IPS-15b (cell line): ENCODE results near the gene SMCO4.

Experiments used
- H3K27me3 ChIP-seq: one replicate; pipeline ENCODE4 v1.6.1; 2013; ENCODE audit warnings: low read length; ENCODE audit not compliant: control insufficient read depth, insufficient read depth
- H3K36me3 ChIP-seq: one replicate; pipeline ENCODE4 v1.6.1; 2013; ENCODE audit warnings: low read length; ENCODE audit not compliant: control insufficient read depth, insufficient read depth
- H3K4me1 ChIP-seq: one replicate; pipeline ENCODE4 v1.6.1; 2013; ENCODE audit warnings: mild to moderate bottlenecking, low read length; ENCODE audit not compliant: control insufficient read depth, insufficient read depth
- H3K4me3 ChIP-seq: one replicate; pipeline ENCODE4 v1.5.1; 2013; ENCODE audit warnings: low read depth, low read length
- H3K9ac ChIP-seq: one replicate; pipeline ENCODE4 v1.6.1; 2013; ENCODE audit warnings: low read depth, mild to moderate bottlenecking, low read length
- H3K9me3 ChIP-seq: one replicate; pipeline ENCODE4 v1.6.1; 2013; ENCODE audit warnings: mild to moderate bottlenecking, low read length; ENCODE audit not compliant: control insufficient read depth, insufficient read depth

SMCO4 gene

DNA sequence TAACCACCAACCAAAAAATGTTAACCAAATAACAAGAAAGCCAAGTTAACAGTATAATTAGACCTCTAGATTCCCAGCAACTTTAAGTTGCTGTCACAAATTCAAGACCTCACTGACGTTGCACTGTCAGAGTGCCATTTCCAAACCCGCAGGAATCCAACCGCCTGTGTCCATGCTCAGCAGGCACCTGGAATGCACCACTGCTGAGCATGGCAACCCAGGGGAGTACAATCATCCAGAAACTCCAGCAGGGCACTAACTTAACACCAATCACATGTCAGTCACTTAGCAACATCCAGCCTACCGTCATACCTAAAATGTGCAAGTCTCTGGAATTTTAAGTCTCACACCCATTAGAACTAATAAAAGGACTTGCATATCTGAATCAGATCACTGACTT lies 48.8 kb downstream of the SMCO4 start:
- Histone ChIP-seq H3K27me3 (no peaks in the 10 kb centered on the region), H3K9ac (no peak overlapping the region), H3K4me3 (no peak overlapping the region), H3K36me3 (no peaks in the 10 kb centered on the region), H3K4me1 (peaks cover 38% of the 10 kb centered on the region), H3K9me3 (no peaks in the 10 kb centered on the region)

DNA sequence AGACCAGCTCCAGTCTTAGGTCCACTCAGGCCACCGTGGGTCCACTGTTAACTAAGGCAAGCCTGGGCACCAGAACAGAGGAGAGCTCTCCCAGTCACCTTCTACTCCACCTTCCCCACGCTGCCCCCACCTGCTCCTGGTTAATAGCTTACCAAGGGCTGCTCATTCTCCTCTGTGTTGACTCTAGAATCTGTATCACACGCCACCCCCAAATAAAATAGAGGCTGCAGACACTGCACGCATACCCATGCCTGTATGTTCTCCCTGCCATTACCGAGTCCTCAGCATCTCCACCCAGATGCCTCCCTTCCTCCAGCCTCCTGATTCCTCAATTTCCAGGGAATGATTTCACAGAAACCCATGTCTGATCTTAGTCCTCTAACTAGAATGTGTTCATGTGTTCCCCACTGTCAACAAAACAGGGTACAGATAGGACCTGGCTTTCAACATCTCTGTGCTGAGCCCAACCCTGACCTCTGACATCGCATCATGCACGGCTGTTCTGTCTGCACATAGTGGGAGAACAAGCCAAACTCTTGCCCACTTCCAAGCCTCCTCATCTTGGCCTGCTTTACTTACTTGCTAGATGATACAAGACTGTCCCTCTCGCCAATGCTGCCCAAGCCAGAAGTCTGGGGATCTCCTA lies 49.8 kb downstream of the SMCO4 start:
- Histone ChIP-seq H3K36me3 (no peaks in the 10 kb centered on the region), H3K9ac (no peak overlapping the region), H3K4me1 (peaks cover 39% of the 10 kb centered on the region), H3K4me3 (no peak overlapping the region), H3K27me3 (no peaks in the 10 kb centered on the region), H3K9me3 (no peaks in the 10 kb centered on the region)

DNA sequence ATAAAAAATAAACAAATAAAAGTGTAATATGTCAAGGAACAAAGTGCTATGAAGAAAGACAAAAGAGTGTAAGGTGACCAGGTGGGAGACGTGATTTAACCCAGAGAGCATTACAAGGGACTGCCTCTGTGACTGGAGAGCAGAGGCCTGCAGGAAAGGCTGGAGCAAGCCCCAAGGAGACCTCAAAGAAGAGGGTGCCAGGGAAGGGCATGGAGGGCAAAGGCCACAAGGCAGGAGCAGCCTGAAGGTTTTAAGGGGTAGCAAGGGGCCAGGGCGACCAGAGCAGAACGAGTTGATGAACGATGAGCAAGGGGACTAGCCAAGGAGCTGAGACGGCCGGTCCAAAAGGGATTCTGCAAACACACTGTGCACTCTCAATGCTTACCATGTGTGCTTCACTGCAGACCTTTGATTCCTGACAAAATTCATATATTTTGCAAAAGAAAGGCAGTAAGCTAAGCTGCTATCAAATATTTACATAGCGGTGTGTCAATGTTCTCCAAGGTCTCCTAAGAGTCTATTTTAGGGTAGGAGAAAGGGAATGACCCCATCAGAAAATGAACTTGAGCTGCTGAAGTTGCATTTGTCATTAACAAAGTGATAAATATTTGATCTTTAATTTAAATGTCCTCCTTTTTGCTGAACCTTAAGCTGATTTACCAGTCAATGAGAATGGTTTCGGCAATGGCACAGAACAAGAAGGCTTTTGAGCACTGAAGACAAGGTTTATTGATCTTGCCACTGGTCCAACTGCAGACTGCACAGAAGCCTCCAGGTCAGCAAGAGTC lies 50.5 kb downstream of the SMCO4 start:
- Histone ChIP-seq H3K27me3 (no peaks in the 10 kb centered on the region), H3K36me3 (no peaks in the 10 kb centered on the region), H3K4me1 (peaks cover 33% of the 10 kb centered on the region), H3K9ac (no peak overlapping the region), H3K9me3 (no peaks in the 10 kb centered on the region), H3K4me3 (no peak overlapping the region)

DNA sequence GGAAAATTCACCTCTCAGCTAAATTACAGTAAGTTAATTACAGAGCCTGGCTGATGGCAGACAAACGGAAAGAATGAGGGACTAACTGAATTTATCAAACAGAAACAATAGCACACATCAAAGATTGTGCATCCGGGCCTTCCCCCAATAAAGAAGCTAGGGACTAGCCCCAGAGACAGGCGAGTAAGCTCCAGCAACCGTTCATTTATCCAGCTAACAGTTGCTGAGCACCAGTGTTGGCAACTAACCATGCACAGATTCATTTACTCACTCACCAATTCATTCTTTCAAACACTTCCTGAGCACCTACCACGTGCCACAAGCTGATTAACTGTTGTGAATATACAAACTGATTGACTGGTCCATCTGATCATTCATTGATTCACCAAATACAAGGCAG lies 51.2 kb downstream of the SMCO4 start:
- Histone ChIP-seq H3K4me3 (no peak overlapping the region), H3K4me1 (peaks cover 31% of the 10 kb centered on the region), H3K9ac (no peak overlapping the region), H3K27me3 (no peaks in the 10 kb centered on the region), H3K9me3 (no peaks in the 10 kb centered on the region), H3K36me3 (no peaks in the 10 kb centered on the region)

DNA sequence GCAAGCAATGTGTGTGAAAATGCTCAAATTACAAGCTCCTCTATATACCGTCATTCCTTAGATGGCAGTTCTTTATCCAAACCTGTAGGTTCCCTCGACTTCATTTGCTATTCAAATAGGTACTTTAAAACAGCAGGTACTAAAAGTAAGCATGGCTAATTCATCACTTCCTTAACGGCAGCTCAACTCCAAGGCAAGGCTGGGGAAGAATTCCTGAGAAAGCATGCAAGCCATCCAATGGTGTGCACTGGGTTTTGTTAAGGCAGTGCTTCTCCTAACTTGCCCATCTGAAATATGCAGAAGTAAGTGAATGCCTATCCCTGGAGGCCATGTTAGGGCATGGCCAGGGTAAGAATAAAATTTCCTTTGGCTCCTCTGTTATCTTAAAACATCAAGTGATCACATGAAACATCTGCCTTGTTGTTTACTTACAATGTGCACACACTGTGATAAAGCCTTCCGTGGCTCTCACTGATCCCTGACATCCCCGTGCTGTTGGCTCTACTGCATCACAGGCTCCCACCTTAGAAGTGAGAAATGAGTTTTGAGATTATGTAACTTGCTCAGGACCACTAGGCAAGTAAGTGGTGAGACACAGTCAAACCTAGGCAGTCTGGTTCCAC lies 52.1 kb downstream of the SMCO4 start:
- peak overlapping the region; percentile 27 for H3K9ac ChIP-seq
- H3K9me3 ChIP-seq: no peaks in the 10 kb centered on the region
- H3K4me1 ChIP-seq: peaks cover 31% of the 10 kb centered on the region
- H3K4me3 ChIP-seq: no peak overlapping the region
- H3K36me3 ChIP-seq: no peaks in the 10 kb centered on the region
- no peaks in the 10 kb centered on the region for H3K27me3 ChIP-seq

DNA sequence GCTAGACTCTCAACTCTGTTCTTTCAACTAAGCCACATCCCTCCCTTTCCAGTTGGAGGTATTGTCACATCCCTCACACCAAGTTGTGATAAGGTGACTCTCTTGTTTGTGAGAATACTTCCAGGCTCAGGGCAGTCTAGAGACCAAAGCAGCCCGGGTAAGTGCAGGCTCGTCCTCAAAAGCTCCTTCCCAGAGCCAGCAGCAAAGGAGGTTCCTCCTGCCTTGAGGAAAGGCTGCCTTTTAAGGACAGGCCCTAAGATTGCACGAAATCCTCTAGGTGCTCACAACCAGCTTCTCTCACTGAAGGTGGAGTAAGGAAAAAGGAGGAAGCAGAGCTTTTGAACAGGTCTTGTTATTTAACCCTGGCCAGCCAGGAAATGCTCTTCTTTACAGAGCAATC lies 53.4 kb downstream of the SMCO4 start:
- peaks cover 31% of the 10 kb centered on the region for H3K4me1 ChIP-seq
- no peak overlapping the region for H3K9ac ChIP-seq
- no peaks in the 10 kb centered on the region for H3K36me3 ChIP-seq
- H3K4me3 ChIP-seq: no peak overlapping the region
- H3K27me3 ChIP-seq: no peaks in the 10 kb centered on the region
- H3K9me3 ChIP-seq: no peaks in the 10 kb centered on the region

DNA sequence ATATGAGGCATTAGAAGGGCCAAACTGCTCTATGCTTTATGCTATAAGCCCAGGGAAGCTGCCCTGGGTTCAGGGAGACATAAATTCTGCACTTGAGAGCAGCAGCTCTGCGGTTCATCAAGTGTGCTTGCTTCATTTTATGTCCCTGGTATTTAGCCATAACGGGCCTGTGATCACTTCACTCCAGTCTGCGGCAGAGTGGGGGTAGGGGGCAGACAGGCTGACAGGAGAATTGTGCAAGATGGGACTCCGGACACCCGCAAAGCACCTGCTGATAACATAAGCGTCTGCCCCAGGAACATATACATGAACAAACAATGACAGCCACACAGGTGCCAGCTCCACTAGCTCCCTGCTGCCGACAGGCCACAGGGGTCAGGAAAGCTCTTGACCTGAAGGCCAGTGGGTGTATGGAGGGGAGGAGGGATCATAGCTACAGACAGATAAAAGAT lies 56.1 kb downstream of the SMCO4 start:
- Histone ChIP-seq H3K9me3 (no peaks in the 10 kb centered on the region), H3K9ac (no peak overlapping the region), H3K36me3 (no peaks in the 10 kb centered on the region), H3K4me3 (no peak overlapping the region), H3K4me1 (peaks cover 30% of the 10 kb centered on the region), H3K27me3 (no peaks in the 10 kb centered on the region)

DNA sequence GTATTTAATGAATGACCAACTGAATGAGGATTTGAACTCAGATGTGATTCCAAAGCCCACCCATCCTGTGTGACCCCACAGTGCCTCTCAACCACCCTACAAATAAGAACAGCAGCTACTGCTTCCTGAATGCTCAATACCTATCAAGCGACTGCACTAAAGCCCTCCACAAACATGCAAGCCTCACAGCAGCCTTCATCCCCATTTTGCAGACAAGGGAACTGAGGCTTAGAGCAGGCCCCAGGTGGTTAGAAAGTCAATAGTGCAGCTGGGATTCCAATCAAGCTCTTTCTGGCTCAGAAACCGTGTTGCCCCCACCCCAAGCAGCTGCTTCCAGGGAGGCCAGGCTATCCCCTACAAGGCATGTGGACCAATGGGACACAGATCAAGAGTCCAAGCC lies 57.2 kb downstream of the SMCO4 start:
- no peaks in the 10 kb centered on the region for H3K9me3 ChIP-seq
- no peak overlapping the region for H3K4me3 ChIP-seq
- H3K27me3 ChIP-seq: no peaks in the 10 kb centered on the region
- H3K9ac ChIP-seq: no peak overlapping the region
- no peaks in the 10 kb centered on the region for H3K36me3 ChIP-seq
- peaks cover 19% of the 10 kb centered on the region for H3K4me1 ChIP-seq

DNA sequence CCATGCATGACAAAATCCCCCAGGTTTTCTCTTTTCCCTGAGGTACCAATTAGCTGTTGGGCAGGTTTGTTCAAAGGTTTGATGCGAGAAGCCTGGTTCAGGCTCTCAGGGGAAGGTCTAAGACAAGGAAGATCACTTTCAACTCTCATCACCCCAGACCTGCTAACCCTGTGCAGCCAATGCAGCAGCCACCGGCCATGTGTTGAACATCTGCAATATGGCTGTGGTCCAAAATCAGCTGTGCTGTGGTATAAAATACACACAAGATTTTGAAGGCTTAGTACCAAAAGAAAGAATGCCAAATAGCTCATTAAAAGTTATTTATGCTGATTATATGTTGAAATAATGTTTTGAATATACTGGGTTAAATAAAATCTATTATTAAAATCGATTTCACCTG lies 58.5 kb downstream of the SMCO4 start:
- H3K4me1 ChIP-seq: peaks cover 6% of the 10 kb centered on the region

DNA sequence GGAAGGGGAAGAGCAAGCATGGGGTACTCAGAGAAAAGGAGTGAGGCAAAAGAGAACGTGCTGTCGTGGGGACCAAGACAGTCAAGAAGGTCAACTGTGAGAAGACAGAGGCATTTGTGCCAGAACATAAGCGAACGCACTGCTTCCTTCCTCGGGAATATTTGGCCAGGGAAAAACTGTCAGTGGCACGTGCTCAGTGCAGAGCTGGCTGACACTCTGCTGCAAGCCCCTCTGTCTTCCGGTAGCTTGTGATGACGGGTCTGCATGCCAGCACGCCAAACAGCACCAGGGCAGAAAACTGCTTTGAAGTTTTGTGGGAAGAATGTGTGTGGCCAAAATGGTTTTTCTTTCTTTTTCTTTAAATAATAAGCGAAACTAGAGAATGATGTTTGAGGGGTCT lies 60.6 kb downstream of the SMCO4 start:
- no peak overlapping the region for H3K9ac ChIP-seq
- no peaks in the 10 kb centered on the region for H3K27me3 ChIP-seq
- peaks cover 9% of the 10 kb centered on the region for H3K4me1 ChIP-seq
- no peak overlapping the region for H3K4me3 ChIP-seq
- no peaks in the 10 kb centered on the region for H3K9me3 ChIP-seq
- no peaks in the 10 kb centered on the region for H3K36me3 ChIP-seq

More for the DNA sequence above, 58.5 kb downstream of the SMCO4 start:
- no peaks in the 10 kb centered on the region for H3K36me3 ChIP-seq
- H3K9ac ChIP-seq: no peak overlapping the region
- H3K4me3 ChIP-seq: no peak overlapping the region
- no peaks in the 10 kb centered on the region for H3K27me3 ChIP-seq
- H3K9me3 ChIP-seq: no peaks in the 10 kb centered on the region

DNA sequence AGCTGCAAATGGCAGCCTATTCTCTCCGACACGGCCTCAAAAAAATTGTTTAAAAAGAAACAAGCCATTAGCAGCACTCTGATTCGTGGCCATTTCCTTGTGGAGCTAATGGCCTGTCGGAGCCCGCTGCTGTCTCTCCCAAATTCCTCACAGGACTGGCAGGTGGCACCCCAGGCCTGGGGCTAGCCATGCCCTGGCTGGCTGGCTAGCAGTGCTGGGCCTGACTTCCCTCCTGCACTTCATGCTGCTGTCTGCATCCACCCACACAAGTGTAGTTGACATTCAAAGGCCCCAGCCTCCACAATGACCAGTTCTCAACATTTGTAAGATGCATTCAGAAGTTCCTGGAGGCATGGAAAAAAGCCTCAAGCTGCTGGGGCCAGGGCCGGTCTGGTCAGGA lies 61.5 kb downstream of the SMCO4 start:
- Histone ChIP-seq H3K9ac (no peak overlapping the region), H3K9me3 (no peaks in the 10 kb centered on the region)

DNA sequence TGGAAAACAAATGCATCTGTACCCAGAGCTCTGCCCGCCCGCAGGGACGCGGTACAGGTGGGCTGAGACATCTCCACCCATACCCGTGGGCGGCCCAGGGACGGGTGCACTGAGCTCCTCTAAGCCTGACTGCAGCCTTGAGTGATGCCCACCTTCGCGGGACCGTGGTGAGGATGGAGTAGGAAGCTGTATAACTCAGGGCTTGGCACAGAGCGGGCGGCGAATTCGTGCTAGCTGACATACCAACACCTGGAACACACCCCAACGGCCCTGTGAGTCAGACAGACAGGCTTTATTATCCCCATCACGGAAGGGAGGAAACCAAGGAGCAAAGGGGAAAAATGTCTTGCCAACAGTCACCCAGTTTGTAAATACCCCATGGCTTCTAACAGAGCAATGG lies 61.9 kb downstream of the SMCO4 start:
- no peak overlapping the region for H3K9ac ChIP-seq
- no peaks in the 10 kb centered on the region for H3K9me3 ChIP-seq
- peaks cover 15% of the 10 kb centered on the region for H3K4me1 ChIP-seq
- H3K4me3 ChIP-seq: no peak overlapping the region
- H3K36me3 ChIP-seq: no peaks in the 10 kb centered on the region
- H3K27me3 ChIP-seq: no peaks in the 10 kb centered on the region

More for the DNA sequence above, 61.5 kb downstream of the SMCO4 start:
- no peaks in the 10 kb centered on the region for H3K27me3 ChIP-seq
- H3K4me1 ChIP-seq: peaks cover 15% of the 10 kb centered on the region
- H3K36me3 ChIP-seq: no peaks in the 10 kb centered on the region
- no peak overlapping the region for H3K4me3 ChIP-seq
